Natural killer cell (primary cell): ENCODE measurements around the gene WWC2. TPM values are rescaled to one million over a fixed set of nuclear protein-coding genes. Genes with fewer than 3 reads are reported as not detected.

ENCODE experiments used
- ATAC-seq, 3 donors: fragments of 150-1000 bp in 2 of 3; fragments of 200-7000 bp in 1 of 3; cut with Tn5 transposase; 1 replicate in 1 of 3; 2 replicates in 2 of 3; pipeline ENCODE4 v1.10.0; 2021; ENCODE audit warnings: mild to moderate bottlenecking in 2 of 3, moderate library complexity in 2 of 3
- DNase-seq, 2 donors: peaks; one replicate each; pipeline versions ENCODE4 v3.0.0 to v3.0.0-alpha.2; 2013 to 2021; ENCODE audit warnings: mixed read lengths in 1 of 2
- H3K27ac ChIP-seq: one replicate; pipeline ENCODE4 v1.5.1; 2013; ENCODE audit warnings: mild to moderate bottlenecking, low read length
- H3K27me3 ChIP-seq: one replicate; pipeline ENCODE4 v1.6.1; 2013; ENCODE audit warnings: low read length; ENCODE audit not compliant: control insufficient read depth, insufficient read depth
- H3K36me3 ChIP-seq: one replicate; pipeline ENCODE4 v1.6.1; 2013; ENCODE audit warnings: low read length; ENCODE audit not compliant: control insufficient read depth, insufficient read depth
- H3K4me1 ChIP-seq: one replicate; pipeline ENCODE4 v1.6.1; 2013; ENCODE audit warnings: low read length; ENCODE audit not compliant: control insufficient read depth, insufficient read depth
- H3K4me3 ChIP-seq: one replicate; pipeline ENCODE4 v1.5.1; 2013; ENCODE audit warnings: low read length
- H3K9me3 ChIP-seq: one replicate; pipeline ENCODE4 v1.6.1; 2013; ENCODE audit warnings: low read length; ENCODE audit not compliant: control insufficient read depth, insufficient read depth
- H3K27ac Mint-ChIP-seq, 2 donors: one replicate each; pipeline ENCODE4 v1.8.0; 2022; ENCODE audit warnings: mild to moderate bottlenecking in 2 of 2, mixed read lengths in 2 of 2, moderate library complexity in 1 of 2
- H3K27me3 Mint-ChIP-seq, 2 donors: one replicate each; pipeline ENCODE4 v1.8.0; 2022; ENCODE audit warnings: low read depth in 2 of 2, mixed read lengths in 2 of 2
- H3K36me3 Mint-ChIP-seq: one replicate; pipeline ENCODE4 v1.8.0; 2022; ENCODE audit warnings: mixed read lengths
- H3K4me1 Mint-ChIP-seq, 2 donors: one replicate each; pipeline ENCODE4 v1.8.0; 2022; ENCODE audit warnings: mixed read lengths in 2 of 2
- H3K4me3 Mint-ChIP-seq: one replicate; pipeline ENCODE4 v1.8.0; 2022; ENCODE audit warnings: mild to moderate bottlenecking, moderate library complexity, mixed read lengths
- H3K9me3 Mint-ChIP-seq, 2 donors: one replicate each; pipeline ENCODE4 v1.8.0; 2022; ENCODE audit warnings: mixed read lengths in 2 of 2
- WGBS: methylation state at CpG from one replicate; pipeline ENCODE4 v1.1.7; 2013; ENCODE audit warnings: missing lambda C conversion rate; ENCODE audit not compliant: insufficient coverage; 5-methylcytosine and 5-hydroxymethylcytosine counted together
- intact Hi-C: fragments of 100-400 bp; cut with micrococcal nuclease; formaldehyde crosslinking; loops from one replicate; pipeline ENCODE4 v1.14.2; 2022
- total RNA-seq, 4 donors: library from RNA; stranded (reverse); fragments of 120-200 nt in 1 of 4; gene quantifications; one replicate each; pipeline versions ENCODE4 v1.2.3 to v1.2.4, GENCODE V29; 2013 to 2022
- TF ChIP-seq, protein P1 (sequence below): fragments of 200-600 bp; IDR thresholded peaks from one replicate; pipeline ENCODE4 v1.8.0; 2022; ENCODE audit warnings: antibody characterized with exemption

WWC2 gene
- total RNA-seq, 3 donors from 2014 or later (not counting 1 experiment from before 2014, with no cell fraction given): 8.2 to 22.7 (median 9.2) TPM

DNA sequence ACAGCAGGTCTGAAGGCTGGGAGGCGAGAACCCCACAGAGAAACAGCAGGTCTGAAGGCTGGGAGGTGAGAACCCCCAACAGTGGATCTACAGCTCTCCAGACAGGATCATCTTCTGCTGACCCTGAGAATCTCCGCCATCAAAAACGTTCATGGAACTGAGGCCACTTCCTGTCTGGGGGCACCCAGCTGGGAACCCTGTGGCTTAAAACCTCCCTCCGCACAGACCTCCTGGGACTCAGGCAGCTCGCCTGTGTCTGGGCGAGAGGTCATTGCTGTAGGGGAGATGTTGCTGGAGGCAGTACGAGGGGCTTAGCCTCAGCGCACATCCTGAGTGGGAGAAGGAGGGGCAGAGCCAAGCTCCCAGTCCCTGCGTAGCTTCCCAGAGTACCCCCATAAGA is 238.3 kb downstream of the WWC2 start:
- Histone ChIP-seq H3K27ac (no peak overlapping the region), H3K4me1 (peaks cover 19% of the 10 kb centered on the region), H3K4me3 (no peak overlapping the region), H3K36me3 (no peaks in the 10 kb centered on the region), H3K27me3 (peaks cover under 1% of the 10 kb centered on the region), H3K9me3 (no peaks in the 10 kb centered on the region)
- ATAC-seq: peak in 2 of 3 donors; percentile 23 to 60
- Mint-ChIP-seq H3K9me3 (no peaks in the 10 kb centered on the region), H3K27me3 (peaks cover 13 to 16% of the 10 kb centered on the region in 2 donors), H3K27ac (peak overlapping the region in 1 of 2 donors; percentile 63), H3K36me3 (no peaks in the 10 kb centered on the region), H3K4me1 (peaks cover 7 to 24% of the 10 kb centered on the region in 2 donors), H3K4me3 (no peak overlapping the region)
- no peak for DNase-seq
- intact Hi-C loops: no loop called here
- TF ChIP-seq, protein P1, sequence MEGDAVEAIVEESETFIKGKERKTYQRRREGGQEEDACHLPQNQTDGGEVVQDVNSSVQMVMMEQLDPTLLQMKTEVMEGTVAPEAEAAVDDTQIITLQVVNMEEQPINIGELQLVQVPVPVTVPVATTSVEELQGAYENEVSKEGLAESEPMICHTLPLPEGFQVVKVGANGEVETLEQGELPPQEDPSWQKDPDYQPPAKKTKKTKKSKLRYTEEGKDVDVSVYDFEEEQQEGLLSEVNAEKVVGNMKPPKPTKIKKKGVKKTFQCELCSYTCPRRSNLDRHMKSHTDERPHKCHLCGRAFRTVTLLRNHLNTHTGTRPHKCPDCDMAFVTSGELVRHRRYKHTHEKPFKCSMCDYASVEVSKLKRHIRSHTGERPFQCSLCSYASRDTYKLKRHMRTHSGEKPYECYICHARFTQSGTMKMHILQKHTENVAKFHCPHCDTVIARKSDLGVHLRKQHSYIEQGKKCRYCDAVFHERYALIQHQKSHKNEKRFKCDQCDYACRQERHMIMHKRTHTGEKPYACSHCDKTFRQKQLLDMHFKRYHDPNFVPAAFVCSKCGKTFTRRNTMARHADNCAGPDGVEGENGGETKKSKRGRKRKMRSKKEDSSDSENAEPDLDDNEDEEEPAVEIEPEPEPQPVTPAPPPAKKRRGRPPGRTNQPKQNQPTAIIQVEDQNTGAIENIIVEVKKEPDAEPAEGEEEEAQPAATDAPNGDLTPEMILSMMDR: no peak
- WGBS: 69% methylated on average over 7 of the region's 9 CpGs

DNA sequence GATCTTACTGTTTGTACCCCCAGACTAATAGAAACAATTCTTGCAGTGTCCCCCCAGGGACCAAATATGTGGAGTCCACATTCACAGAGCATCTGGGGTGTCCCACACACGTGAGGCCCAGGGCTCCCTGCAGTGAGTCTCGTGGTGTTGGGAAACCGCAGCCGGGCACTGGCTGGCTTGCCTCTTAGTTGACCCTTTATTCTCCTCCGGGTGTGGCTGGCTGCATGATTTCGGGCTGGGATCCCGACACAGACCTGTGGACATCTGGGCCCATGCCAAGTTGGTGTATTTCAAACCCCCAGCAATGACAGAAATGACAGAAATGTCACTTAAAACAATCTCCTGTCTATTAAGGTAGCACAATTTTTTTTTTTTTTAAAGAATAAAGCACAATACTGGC is 238.8 kb downstream of the WWC2 start:
- H3K27ac Mint-ChIP-seq: peak overlapping the region in 1 of 2 donors; percentile 63
- no peaks in the 10 kb centered on the region for H3K36me3 Mint-ChIP-seq
- TF ChIP-seq, protein P1: no peak
- H3K27me3 ChIP-seq: no peaks in the 10 kb centered on the region
- H3K27ac ChIP-seq: no peak overlapping the region
- peaks cover 7 to 24% of the 10 kb centered on the region in 2 donors for H3K4me1 Mint-ChIP-seq
- H3K36me3 ChIP-seq: no peaks in the 10 kb centered on the region
- H3K9me3 Mint-ChIP-seq: no peaks in the 10 kb centered on the region
- no peak for DNase-seq
- H3K4me3 ChIP-seq: no peak overlapping the region
- H3K9me3 ChIP-seq: no peaks in the 10 kb centered on the region
- 87% methylated on average over 7 of the region's 7 CpGs for WGBS
- H3K27me3 Mint-ChIP-seq: peaks cover 10 to 11% of the 10 kb centered on the region in 2 donors
- peaks cover 24% of the 10 kb centered on the region for H3K4me1 ChIP-seq
- intact Hi-C loops: no loop called here
- ATAC-seq: peak in 1 of 3 donors; percentile 30
- no peak overlapping the region for H3K4me3 Mint-ChIP-seq

DNA sequence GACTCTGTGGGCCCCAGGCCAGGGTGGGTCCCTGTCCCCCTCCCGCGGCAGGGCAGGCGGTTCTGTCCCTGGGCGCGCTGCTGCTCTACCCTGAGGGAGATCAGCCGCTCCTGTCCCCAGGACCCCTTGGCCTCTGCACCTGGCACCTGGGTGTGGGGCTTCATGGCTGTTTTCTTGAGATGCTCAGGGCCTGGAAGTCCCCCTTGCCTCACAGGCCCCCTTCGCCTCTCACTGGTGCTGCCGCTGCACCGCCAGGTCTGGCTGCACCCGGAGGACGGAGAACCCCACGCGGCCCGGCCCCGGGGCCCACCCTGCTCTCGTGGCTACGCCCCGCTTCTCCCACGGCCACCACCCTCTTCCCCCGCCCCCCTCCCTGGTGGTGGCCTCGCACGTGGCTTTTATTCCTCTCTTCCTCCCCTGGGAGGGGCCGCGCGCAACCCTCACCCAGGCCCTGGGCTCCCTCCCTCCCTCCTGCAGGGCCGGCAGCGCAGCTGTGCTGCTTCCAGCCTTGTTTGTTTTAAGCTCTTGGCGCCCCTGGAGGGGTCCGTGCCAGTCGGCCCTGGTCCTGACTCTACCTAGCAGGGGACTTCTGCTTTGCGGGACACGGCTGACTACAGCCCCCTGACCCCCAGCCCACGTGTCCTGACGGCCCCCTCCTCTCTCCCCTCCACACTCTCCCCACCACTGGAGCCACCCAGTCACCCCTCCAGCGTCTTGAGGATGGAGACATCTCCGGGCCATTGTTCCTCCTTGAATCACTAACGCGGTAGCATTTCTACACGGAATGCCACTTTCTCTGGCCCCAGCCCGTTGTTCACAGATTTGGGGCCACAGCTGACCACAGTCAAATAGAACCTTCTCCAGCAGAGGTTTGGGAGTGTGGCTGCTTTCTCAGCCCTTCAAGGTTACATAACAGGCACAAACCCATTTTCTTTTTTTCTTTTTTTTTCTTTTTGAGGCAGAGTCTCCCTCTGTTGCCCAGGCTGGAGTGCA is 243.8 kb downstream of the WWC2 start:
- Mint-ChIP-seq H3K27ac (no peak overlapping the region), H3K27me3 (peaks cover 0 to 17% of the 10 kb centered on the region in 2 donors), H3K4me3 (peak overlapping the region; percentile 67), H3K9me3 (no peaks in the 10 kb centered on the region), H3K36me3 (no peaks in the 10 kb centered on the region), H3K4me1 (peaks cover 5 to 8% of the 10 kb centered on the region in 2 donors)
- no peak overlapping the region for H3K4me3 ChIP-seq
- DNase-seq: no peak
- intact Hi-C loops: no loop called here
- H3K4me1 ChIP-seq: peaks cover 17% of the 10 kb centered on the region
- WGBS: 23% methylated on average over 39 of the region's 40 CpGs
- ATAC-seq: peak; percentile 18 to 77 (median 54)
- no peaks in the 10 kb centered on the region for H3K36me3 ChIP-seq
- TF ChIP-seq, protein P1: no peak
- no peak overlapping the region for H3K27ac ChIP-seq
- H3K27me3 ChIP-seq: peaks cover 11% of the 10 kb centered on the region
- H3K9me3 ChIP-seq: no peaks in the 10 kb centered on the region
